Pons (tissue), 1 donor: ENCODE data around the gene NOC4L.
"Not testable (repeated sequence)": the region's sequence is repeated elsewhere in the genome, so short reads cannot be mapped to it uniquely, and the experiment has no call there.

Source experiments
- DNase-seq: peaks from one replicate; pipeline ENCODE4 v3.0.0-alpha.2; 2016; ENCODE audit warnings: low spot score

The NOC4L gene

GRCh38 chr12:132144115-132144809 lies at the start of gene NOC4L, which contains the start of gene DDX51:
NOC4L (plus strand) TSS chr12:132144457; CDS start chr12:132144489, 32 bp downstream.
DDX51 (minus strand) TSS chr12:132144319; CDS start chr12:132144296, 23 bp downstream.
- DNase-seq, result peak; percentile 83

GRCh38 chr12:132095520-132096409 lies 48.5 kb upstream of the NOC4L start:
- DNase-seq, result no peak

- no peak for DNase-seq
Observed at GRCh38 chr12:132099739-132100138, 44.5 kb upstream of the NOC4L start.

DNA sequence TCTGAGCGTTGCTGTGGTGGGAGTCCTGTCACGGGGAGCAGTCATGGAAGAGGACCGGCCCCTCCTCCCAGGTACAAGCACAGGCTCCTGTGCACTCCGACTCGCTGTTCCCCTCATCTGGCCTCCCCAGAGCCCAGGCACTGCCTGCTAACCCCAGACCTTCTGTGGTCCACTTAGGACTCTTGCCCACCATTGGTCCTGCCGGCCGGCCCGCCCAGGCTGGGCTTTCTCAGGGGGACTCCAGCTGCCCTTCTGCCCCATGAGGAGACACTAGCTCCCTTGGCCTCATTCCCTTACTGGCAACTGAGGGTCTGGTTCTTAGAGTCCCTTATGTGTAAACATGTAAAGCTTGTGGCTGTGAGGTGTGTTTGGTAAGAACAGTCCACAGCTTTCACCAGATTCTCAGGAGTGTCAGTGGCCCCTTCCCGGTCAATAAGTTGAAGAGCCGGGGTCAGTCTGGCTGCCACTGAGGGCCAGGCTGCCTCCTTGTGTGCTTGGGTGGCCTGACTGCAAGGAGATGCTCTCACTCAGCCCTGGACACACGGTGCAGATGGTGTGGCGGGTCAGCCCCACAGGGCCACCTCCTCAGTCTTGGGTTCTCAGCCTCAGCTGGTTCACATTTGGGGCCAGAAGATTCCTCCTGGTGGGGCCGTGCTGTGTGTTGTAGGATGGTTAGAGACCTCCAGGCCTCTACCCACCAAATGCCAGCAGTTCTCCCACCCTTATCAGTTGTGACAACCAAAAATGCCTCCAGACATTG lies 43.8 kb upstream of the NOC4L start:
- DNase-seq, result no peak

- DNase-seq, result no peak
Observed at GRCh38 chr12:132102297-132102696, 42.0 kb upstream of the NOC4L start.

GRCh38 chr12:132103072-132103471 lies 41.2 kb upstream of the NOC4L start:
- not testable (repeated sequence) for DNase-seq

- DNase-seq, result no peak
Observed at GRCh38 chr12:132103542-132104308, 40.5 kb upstream of the NOC4L start.

DNA sequence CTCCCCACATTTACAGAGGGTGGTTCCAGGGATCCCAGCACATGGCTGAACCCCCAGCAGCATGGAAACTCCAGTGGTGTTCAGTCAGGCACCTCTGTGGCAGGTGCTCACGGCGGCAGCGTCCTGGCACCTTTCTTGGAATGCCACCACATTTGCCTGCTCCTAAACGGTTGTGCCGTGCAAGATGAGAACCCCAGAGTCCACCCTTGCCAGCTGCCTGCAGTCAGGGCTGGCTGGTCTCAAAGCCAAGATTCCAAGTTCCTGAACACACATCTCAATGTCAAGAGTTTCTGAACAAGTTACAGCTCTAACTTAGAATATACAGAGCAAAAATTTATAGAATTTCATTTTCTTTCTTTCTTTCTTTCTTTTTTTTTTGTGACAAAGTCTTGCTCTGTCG lies 38.8 kb upstream of the NOC4L start:
- no peak for DNase-seq

- no peak for DNase-seq
Observed at GRCh38 chr12:132106921-132107320, 37.3 kb upstream of the NOC4L start.

- DNase-seq, result no peak
Observed at GRCh38 chr12:132108211-132108832, 35.9 kb upstream of the NOC4L start.

DNA sequence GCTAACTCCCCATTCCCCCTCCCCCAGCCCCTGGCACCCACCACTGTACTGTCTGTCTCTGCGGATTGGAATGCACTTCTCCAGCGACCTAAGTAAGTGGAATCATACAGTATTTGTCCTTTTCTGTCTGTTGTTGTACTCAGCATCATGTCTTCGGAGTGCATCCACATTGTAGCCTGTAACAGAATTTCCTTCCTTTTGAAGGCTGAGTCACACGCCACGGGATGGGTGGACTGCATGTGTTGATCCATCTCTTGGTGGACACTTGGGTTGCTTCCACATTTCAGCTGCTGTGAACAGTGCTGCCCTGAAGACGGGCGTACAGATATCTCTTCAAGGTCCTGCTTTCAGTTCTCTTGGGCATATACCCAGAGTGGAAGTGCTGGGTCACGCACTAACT lies 34.5 kb upstream of the NOC4L start:
- DNase-seq, result no peak

GRCh38 chr12:132110677-132111076 lies 33.6 kb upstream of the NOC4L start:
- DNase-seq, result no peak

DNA sequence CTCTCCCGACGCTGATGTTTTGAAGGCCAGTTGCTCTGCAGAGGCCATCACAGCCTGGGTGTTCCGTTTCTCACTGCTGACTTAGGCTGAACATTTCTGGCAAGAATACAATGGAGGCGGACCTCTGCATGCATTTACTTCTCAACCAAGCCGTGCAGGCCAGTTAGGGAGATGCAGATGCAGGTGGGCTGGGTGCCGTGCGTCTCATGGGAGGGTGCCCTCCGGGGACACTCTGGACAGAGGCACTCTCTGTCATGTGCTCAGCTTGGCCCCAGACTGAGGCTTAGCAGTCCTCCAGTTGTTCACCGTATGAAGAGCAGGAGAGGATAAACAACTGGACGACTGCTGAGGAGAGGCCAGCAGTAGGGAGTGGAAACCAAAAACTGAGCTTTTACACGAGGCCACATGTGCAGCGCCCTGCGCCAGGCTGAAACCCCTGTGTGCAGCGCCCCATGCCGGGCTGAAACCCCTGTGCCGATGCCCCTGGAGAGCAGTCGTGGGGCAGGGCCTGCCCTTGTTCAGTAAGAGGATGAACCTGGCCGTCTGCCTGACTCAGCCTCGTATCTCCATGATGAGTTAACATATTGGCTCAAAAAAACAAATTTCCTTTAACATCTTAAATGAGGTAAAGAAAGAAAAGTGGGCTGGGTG lies 32.5 kb upstream of the NOC4L start:
- DNase-seq, result no peak

DNA sequence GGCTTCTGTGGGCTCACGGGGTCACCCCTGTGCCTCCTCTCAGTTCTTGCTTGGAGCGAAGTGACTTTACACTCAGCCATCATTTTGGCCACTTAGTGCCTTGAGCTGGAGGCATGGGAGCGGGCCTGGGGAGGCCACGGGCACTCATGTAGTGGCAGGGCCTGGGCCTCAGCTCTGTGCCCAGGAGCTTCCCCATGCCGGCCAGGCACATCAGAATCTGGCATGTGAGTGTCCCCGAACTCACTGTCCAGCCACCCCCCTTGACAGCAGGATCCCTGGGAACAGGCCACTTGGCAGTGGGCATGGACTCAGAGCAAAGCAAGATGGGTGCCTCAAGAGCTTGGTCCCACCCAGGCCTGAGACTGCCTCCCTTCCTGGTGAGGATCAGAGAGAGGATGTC lies 29.6 kb upstream of the NOC4L start:
- DNase-seq, result no peak

DNA sequence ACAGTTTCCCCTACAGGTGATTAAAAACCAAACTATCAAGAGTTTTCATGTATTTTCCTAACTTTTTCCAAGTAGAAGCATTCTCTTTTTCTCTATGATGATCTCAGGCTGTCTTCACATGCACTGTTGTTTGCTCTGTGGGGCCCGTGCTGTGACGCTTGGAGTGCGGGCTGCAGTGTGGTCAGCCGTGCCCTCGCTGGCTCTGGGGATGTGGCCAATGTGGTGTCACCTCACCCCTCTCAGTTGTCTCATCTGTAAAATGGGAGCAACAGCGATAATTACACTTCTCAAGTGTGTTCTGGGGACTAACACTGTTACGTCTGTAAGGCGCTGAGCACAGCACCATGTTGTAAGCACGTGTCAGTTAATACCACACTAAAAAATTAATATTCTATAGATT lies 28.8 kb upstream of the NOC4L start:
- DNase-seq, result no peak

GRCh38 chr12:132116709-132117557 lies 27.3 kb upstream of the NOC4L start:
- DNase-seq, result no peak

- no peak for DNase-seq
Observed at GRCh38 chr12:132117558-132117875, 26.7 kb upstream of the NOC4L start.

DNA sequence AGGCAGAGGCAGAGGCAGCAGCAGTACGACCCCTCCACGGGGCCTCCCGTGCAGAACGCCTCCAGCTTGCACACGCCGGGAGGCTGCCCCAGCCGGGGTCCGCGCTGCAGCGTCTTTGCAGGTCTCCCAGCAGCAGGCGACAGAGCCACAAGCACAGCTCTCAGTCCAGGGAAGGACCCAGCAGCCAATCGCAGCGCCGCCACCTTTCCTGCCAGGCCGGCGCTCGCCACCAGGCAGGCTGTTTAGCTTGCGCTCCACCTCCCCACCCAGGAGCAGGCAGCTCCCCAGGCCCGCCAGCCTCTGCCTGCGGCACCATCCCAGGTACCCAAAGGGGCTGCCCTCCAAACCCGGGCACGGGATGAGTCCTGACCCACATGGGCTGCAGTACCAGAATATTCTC lies 25.4 kb upstream of the NOC4L start:
- DNase-seq, result no peak

- no peak for DNase-seq
Observed at GRCh38 chr12:132121283-132121682, 23.0 kb upstream of the NOC4L start.
